ENCODE measurements around the gene BCKDHB. TPM values are rescaled to one million over a fixed set of nuclear protein-coding genes. Genes with fewer than 3 reads are reported as not detected.

BCKDHB gene
- total RNA-seq, 2 donors from 2014 or later, result 13.7 to 18.2 TPM

DNA sequence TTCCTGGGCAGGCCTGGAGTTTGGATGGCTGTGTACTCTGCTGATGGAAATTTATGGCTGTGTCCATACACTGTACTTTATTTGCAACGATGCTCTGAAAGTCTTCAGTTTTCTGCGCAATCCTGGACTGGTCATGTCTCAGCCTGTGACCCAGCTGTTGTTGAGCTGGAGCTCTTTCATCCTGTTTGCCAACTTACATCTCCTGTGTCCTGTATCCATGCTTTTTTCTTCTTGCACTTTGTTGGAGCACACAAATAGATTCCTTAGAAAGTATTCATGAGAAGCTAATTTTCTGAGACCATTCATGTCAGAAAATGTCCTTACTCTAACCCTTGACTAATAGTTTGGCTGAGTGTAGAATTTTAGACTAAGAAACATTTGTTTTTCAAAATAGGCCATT lies 251.2 kb downstream of the BCKDHB start:
- Mint-ChIP-seq H3K36me3 (ENCODE audit: insufficient read depth in 2 of 2) (no peaks in the 10 kb centered on the region), H3K27me3 (ENCODE audit: low read depth) (no peaks in the 10 kb centered on the region), H3K4me1 (ENCODE audit: low read depth) (no peaks in the 10 kb centered on the region), H3K9me3 (no peaks in the 10 kb centered on the region), H3K4me3 (no peak overlapping the region), H3K27ac (no peak overlapping the region)
- DNase-seq (no peak), ATAC-seq (replicated peaks in 1 of 2) (no peak)

DNA sequence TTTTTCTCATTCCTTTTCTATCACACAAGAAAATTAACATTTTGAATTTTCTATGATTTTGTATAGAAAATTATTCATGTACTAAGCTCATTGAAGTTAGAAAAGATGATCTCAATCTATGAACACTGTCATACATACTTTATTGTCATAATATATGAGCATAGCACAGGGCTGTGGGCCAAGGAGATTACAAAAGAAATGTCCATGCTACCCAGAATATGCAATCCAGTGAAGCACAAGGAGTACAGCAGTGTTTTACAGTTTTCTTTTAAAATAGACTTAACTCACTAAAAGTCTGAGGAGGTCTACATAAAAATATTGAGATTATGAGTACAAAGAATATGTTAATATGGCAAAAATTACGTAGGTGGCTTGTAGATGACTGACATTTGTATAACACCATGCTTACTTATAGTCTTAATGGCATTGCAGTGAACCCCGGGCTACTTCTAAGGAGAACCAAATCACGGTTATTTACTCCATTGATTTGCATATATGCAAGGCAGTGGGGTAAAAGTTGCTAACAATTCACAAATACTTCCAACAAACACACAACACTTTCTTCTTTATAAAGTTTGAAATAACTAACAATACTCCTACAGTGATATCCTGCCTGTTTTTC lies 257.1 kb downstream of the BCKDHB start:
- ATAC-seq (replicated peaks in 1 of 2) (no peak), DNase-seq (no peak)
- no peaks in the 10 kb centered on the region for H3K36me3 Mint-ChIP-seq (ENCODE audit: insufficient read depth in 2 of 2)
- no peak overlapping the region for H3K4me3 Mint-ChIP-seq
- H3K27ac Mint-ChIP-seq, result no peak overlapping the region
- H3K27me3 Mint-ChIP-seq (ENCODE audit: low read depth), result no peaks in the 10 kb centered on the region
- H3K9me3 Mint-ChIP-seq, result peaks cover 0 to 5% of the 10 kb centered on the region in 2 donors
- no peaks in the 10 kb centered on the region for H3K4me1 Mint-ChIP-seq (ENCODE audit: low read depth)

DNA sequence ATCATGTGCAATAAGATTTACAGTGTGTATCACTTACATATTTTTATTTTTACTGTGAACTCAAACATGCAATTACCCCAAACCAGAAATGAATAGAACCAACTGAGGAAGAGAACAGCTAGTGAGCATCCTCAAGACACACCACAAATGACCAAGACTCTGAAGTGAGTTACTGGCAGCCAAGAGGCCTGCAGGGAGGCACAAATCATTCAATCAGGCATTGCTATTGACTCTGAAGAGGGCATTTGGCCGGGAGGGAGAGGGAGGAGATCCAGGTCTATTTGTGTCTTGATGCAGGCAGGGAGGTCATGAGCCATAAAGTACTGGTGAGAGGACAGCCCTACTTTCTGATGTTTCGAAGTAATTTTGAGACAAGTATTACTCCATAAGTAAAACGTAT lies 257.7 kb downstream of the BCKDHB start:
- Mint-ChIP-seq H3K4me1 (ENCODE audit: low read depth) (no peaks in the 10 kb centered on the region), H3K27ac (no peak overlapping the region), H3K27me3 (ENCODE audit: low read depth) (no peaks in the 10 kb centered on the region), H3K36me3 (ENCODE audit: insufficient read depth in 2 of 2) (no peaks in the 10 kb centered on the region), H3K4me3 (no peak overlapping the region), H3K9me3 (peaks cover 0 to 5% of the 10 kb centered on the region in 2 donors)
- DNase-seq, result no peak
- no peak for ATAC-seq (replicated peaks in 1 of 2)

DNA sequence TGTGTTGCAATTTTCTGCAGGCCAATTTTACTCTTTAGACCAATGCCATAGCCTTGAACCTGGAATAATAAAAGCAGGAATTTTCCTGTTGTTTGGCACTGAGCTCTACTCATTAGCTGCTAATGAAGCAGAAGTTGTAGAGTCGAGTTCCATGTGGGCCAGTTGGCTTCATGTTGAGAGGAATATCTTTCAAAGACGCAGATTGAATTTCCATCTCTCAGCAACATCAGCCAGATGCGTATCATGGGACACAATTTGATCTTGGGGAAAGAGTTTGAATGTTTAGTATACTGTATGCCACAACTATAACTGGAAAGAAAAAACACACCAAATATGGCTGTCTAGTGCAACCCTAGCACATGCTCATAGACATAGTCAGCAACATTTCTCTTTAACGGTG lies 259.6 kb downstream of the BCKDHB start:
- Mint-ChIP-seq H3K36me3 (ENCODE audit: insufficient read depth in 2 of 2) (no peaks in the 10 kb centered on the region), H3K27ac (no peak overlapping the region), H3K4me3 (no peak overlapping the region), H3K4me1 (ENCODE audit: low read depth) (no peaks in the 10 kb centered on the region), H3K27me3 (ENCODE audit: low read depth) (no peaks in the 10 kb centered on the region), H3K9me3 (peaks cover 0 to 5% of the 10 kb centered on the region in 2 donors)
- ATAC-seq (replicated peaks in 1 of 2) (no peak), DNase-seq (no peak)

DNA sequence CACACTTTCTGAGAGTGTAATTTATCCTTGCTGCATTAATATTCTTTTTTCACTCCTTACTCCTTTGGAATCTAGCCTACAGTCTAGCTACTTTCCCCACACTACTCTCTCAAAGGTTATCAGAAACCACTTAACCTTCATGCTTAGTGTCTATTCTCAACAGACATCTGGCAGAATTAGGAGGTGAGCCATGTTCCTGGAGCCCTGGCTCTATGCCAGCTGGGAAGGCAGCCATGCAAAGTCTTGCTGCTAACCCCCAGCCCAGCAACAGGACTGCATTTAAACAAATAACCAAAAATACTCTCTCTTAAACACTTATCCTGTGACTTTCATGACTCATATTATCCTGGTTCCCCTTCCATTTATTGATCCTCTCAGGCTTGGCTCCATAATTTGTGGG lies 260.2 kb downstream of the BCKDHB start:
- no peak for ATAC-seq (replicated peaks in 1 of 2)
- Mint-ChIP-seq H3K9me3 (peaks cover 0 to 5% of the 10 kb centered on the region in 2 donors), H3K27me3 (ENCODE audit: low read depth) (no peaks in the 10 kb centered on the region), H3K36me3 (ENCODE audit: insufficient read depth in 2 of 2) (no peaks in the 10 kb centered on the region), H3K4me3 (no peak overlapping the region), H3K27ac (no peak overlapping the region), H3K4me1 (ENCODE audit: low read depth) (no peaks in the 10 kb centered on the region)
- DNase-seq, result no peak

DNA sequence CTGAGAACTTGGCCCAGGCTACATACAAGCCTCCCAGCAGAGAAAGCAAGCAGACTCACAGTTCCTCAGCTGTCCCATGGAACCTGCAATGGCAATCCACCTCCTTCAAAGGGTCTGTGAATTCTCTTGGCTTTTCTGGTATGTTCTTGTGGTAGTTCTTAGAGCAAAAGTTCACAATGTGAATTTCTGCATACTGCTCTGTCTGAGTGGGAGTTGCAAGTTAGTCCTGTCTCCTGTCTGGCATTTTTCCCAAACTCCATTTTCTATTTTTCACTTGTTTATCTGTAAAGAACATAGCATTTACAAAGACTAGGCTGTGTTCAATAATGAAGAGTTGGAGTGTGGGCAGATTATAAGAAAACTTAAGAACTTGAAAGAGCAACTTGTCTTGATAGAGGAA lies 269.9 kb downstream of the BCKDHB start:
- Mint-ChIP-seq H3K27ac (no peak overlapping the region), H3K36me3 (ENCODE audit: insufficient read depth in 2 of 2) (no peaks in the 10 kb centered on the region), H3K27me3 (ENCODE audit: low read depth) (no peaks in the 10 kb centered on the region), H3K4me1 (ENCODE audit: low read depth) (no peaks in the 10 kb centered on the region), H3K4me3 (no peak overlapping the region), H3K9me3 (peaks cover 8 to 14% of the 10 kb centered on the region in 2 donors)
- ATAC-seq (replicated peaks in 1 of 2) (no peak), DNase-seq (no peak)

DNA sequence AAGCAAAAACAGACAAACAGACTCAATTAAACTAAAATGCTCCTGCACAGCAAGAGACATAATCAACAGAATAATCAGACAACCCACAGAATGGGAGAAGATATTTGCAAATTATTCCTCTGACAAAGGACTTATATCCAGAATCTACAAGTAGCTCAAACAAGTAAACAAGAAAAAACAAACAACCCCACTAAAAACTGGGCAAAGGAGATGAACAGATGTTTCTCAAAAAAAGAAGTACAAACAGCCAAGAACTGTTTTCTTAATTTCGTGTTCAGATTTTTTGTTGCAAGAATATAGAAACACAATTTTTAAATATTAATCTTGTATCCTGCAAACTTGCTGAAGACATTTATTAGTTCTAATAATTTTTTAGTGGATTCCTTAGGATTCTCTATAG lies 274.1 kb downstream of the BCKDHB start:
- Mint-ChIP-seq H3K4me3 (no peak overlapping the region), H3K27ac (no peak overlapping the region), H3K4me1 (ENCODE audit: low read depth) (no peaks in the 10 kb centered on the region), H3K27me3 (ENCODE audit: low read depth) (no peaks in the 10 kb centered on the region), H3K9me3 (peaks cover 1% of the 10 kb centered on the region in 2 donors), H3K36me3 (ENCODE audit: insufficient read depth in 2 of 2) (no peaks in the 10 kb centered on the region)
- DNase-seq, result no peak
- ATAC-seq (replicated peaks in 1 of 2), result no peak

DNA sequence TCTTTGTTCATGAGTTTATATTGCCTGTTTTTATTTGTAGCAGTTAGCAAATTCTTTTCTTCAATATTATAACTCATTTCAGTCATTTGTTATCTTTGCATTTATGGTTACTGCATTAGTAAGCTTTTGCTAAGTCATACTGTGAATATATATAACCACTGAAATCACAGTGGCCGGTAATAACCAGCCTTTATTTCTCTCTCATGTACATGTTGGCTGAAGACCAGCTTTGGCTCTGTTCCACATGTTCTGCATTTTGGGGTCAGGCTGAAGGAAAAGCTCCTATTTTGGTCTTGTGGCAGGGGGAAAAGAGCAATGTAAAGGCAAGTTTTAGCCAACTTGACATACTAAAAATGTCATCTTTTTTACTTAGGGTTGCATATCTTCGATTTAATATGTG lies 276.3 kb downstream of the BCKDHB start:
- Mint-ChIP-seq H3K27ac (no peak overlapping the region), H3K27me3 (ENCODE audit: low read depth) (no peaks in the 10 kb centered on the region), H3K36me3 (ENCODE audit: insufficient read depth in 2 of 2) (no peaks in the 10 kb centered on the region), H3K9me3 (no peaks in the 10 kb centered on the region), H3K4me1 (ENCODE audit: low read depth) (no peaks in the 10 kb centered on the region), H3K4me3 (no peak overlapping the region)
- no peak for ATAC-seq (replicated peaks in 1 of 2)
- no peak for DNase-seq

DNA sequence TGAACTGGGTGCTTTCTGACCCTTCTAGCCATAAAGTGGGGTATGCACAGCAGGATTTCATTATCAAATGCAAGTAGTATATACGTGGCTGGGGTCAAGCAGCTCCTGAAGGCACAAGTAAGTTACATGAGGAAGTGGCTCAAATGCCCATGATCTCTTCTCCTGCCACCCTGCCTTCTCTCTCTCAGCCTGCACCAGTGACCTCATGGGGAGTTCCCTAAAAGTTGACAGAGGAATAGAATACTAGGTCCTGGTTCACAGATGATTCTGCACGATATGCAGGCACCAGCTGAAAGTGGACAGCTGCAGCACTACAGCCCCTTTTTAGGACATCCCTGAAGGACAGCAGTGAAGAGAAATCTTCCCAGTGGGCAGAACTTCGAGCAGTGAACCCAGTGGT lies 282.0 kb downstream of the BCKDHB start:
- Mint-ChIP-seq H3K36me3 (ENCODE audit: insufficient read depth in 2 of 2) (peaks cover 0 to 2% of the 10 kb centered on the region in 2 donors), H3K4me3 (no peak overlapping the region), H3K9me3 (peaks cover 0 to 3% of the 10 kb centered on the region in 2 donors), H3K4me1 (ENCODE audit: low read depth) (no peaks in the 10 kb centered on the region), H3K27me3 (ENCODE audit: low read depth) (no peaks in the 10 kb centered on the region), H3K27ac (no peak overlapping the region)
- no peak for ATAC-seq (replicated peaks in 1 of 2)
- DNase-seq, result no peak

Other genes with a start within 250 kb of the BCKDHB start
- gene ELOVL4, start 159.1 kb upstream of the BCKDHB start, total RNA-seq, result 1 to 10 TPM; 1.8 to 2.1 TPM
- gene TTK, start 102.0 kb upstream of the BCKDHB start, total RNA-seq, result 10 to 100 TPM; 34.8 to 37.9 TPM

Data from activated T-cell treated with anti-CD3 and anti-CD28 coated beads, Interleukin-2, amount 50 U/mL, for 72 hours (primary cell).